G401.6 (cell line): ENCODE measurements around the gene SCRN1.
"Not testable (repeated sequence)": the region's sequence is repeated elsewhere in the genome, so short reads cannot be mapped to it uniquely, and the experiment has no call there.

Experiments
- FAIRE-seq: peaks from 2 replicates; lab custom pipeline; 2012; peaks lifted over from hg19 to GRCh38; lab: Jason Lieb, UNC

SCRN1 gene

GRCh38 chr7:29926216-29926615 is 63.4 kb downstream of the SCRN1 start:
- no peak for FAIRE-seq

- no peak for FAIRE-seq
Measured at GRCh38 chr7:29924684-29925083, 64.9 kb downstream of the SCRN1 start.

- FAIRE-seq, result no peak
Measured at GRCh38 chr7:29924006-29924405, 65.6 kb downstream of the SCRN1 start.

GRCh38 chr7:29922921-29923700 is 66.5 kb downstream of the SCRN1 start:
- no peak for FAIRE-seq

- FAIRE-seq, result peak; percentile 95
Measured at GRCh38 chr7:29921404-29922010, 68.1 kb downstream of the SCRN1 start.

- no peak for FAIRE-seq
Measured at GRCh38 chr7:29920491-29920890, 69.1 kb downstream of the SCRN1 start.

- no peak for FAIRE-seq
Measured at GRCh38 chr7:29919790-29920189, 69.8 kb downstream of the SCRN1 start.

- no peak for FAIRE-seq
Measured at GRCh38 chr7:29918850-29919249, 70.8 kb downstream of the SCRN1 start.

GRCh38 chr7:29917641-29918040 is 72.0 kb downstream of the SCRN1 start:
- no peak for FAIRE-seq

- no peak for FAIRE-seq
Measured at GRCh38 chr7:29915481-29916215, 74.0 kb downstream of the SCRN1 start.

GRCh38 chr7:29914180-29914579 is 75.4 kb downstream of the SCRN1 start:
- no peak for FAIRE-seq

GRCh38 chr7:29906200-29907022 is 83.2 kb downstream of the SCRN1 start:
- FAIRE-seq, result no peak

- FAIRE-seq, result no peak
Measured at GRCh38 chr7:29900745-29901144, 88.9 kb downstream of the SCRN1 start.

GRCh38 chr7:29898301-29898700 is 91.3 kb downstream of the SCRN1 start:
- no peak for FAIRE-seq

GRCh38 chr7:29896685-29897411 is 92.8 kb downstream of the SCRN1 start:
- FAIRE-seq, result no peak

- no peak for FAIRE-seq
Measured at GRCh38 chr7:29895559-29895958, 94.0 kb downstream of the SCRN1 start.

- FAIRE-seq, result no peak
Measured at GRCh38 chr7:29894256-29894655, 95.3 kb downstream of the SCRN1 start.

GRCh38 chr7:29893351-29893965 is 96.1 kb downstream of the SCRN1 start:
- FAIRE-seq, result no peak

- FAIRE-seq, result no peak
Measured at GRCh38 chr7:29892231-29892630, 97.4 kb downstream of the SCRN1 start.

- no peak for FAIRE-seq
Measured at GRCh38 chr7:29891766-29892165, 97.8 kb downstream of the SCRN1 start.

- not testable (repeated sequence) for FAIRE-seq
Measured at GRCh38 chr7:29890786-29891185, 98.8 kb downstream of the SCRN1 start.
